GM23338 (cell line): ENCODE data around the gene CFAP410. TPM values are rescaled to one million over a fixed set of nuclear protein-coding genes. Genes with fewer than 3 reads are reported as not detected.

Experiments
- ATAC-seq: fragments of 200-7000 bp; cut with Tn5 transposase; 3 replicates; pipeline ENCODE4 v1.9.1; 2020
- DNase-seq: peaks from one replicate; pipeline ENCODE4 v3.0.0-alpha.2; 2015; ENCODE audit warnings: low spot score
- H2AFZ ChIP-seq: fragments of 200-600 bp; sonication (generic); 2 replicates; pipeline ENCODE4 v1.8.0; 2016; ENCODE audit warnings: antibody characterized with exemption, mild to moderate bottlenecking, moderate library complexity
- H3F3A ChIP-seq: fragments of 200-600 bp; sonication (generic); replicated peaks from 2 replicates; pipeline ENCODE4 v1.8.0; 2017; ENCODE audit warnings: antibody characterized with exemption, mixed run types, low read depth
- H3K27ac ChIP-seq: fragments of 200-600 bp; sonication (generic); 2 replicates; pipeline ENCODE4 v1.6.1; 2016; ENCODE audit warnings: low read depth
- H3K27me3 ChIP-seq: fragments of 200-600 bp; sonication (generic); 2 replicates; pipeline ENCODE4 v1.8.0; 2016; ENCODE audit warnings: mild to moderate bottlenecking, mixed run types, moderate library complexity; ENCODE audit not compliant: insufficient read depth
- H3K36me3 ChIP-seq: fragments of 200-600 bp; sonication (generic); 2 replicates; pipeline ENCODE4 v1.8.0; 2016; ENCODE audit warnings: mild to moderate bottlenecking; ENCODE audit not compliant: insufficient read depth
- H3K4me1 ChIP-seq: fragments of 200-600 bp; sonication (generic); 2 replicates; pipeline ENCODE4 v1.8.0; 2016; ENCODE audit warnings: mild to moderate bottlenecking, moderate library complexity; ENCODE audit not compliant: insufficient read depth
- H3K4me2 ChIP-seq: fragments of 200-600 bp; sonication (generic); 2 replicates; pipeline ENCODE4 v1.7.1; 2017; ENCODE audit warnings: mixed run types
- H3K4me3 ChIP-seq: fragments of 200-600 bp; sonication (generic); 2 replicates; pipeline ENCODE4 v1.6.1; 2016; ENCODE audit warnings: mixed run types
- H3K79me2 ChIP-seq: fragments of 200-600 bp; sonication (generic); replicated peaks from 2 replicates; pipeline ENCODE4 v1.8.0; 2017; ENCODE audit warnings: mild to moderate bottlenecking; ENCODE audit not compliant: insufficient read depth
- H3K9me2 ChIP-seq: fragments of 200-600 bp; sonication (generic); 2 replicates; pipeline ENCODE4 v1.8.0; 2017; ENCODE audit not compliant: insufficient read depth
- H4K20me1 ChIP-seq: fragments of 200-600 bp; sonication (generic); replicated peaks from 2 replicates; pipeline ENCODE4 v1.8.0; 2017; ENCODE audit warnings: mild to moderate bottlenecking; ENCODE audit not compliant: insufficient read depth
- H3K27ac Mint-ChIP-seq: 2 replicates; pipeline ENCODE4 v1.8.0; 2020; ENCODE audit warnings: inconsistent platforms, mild to moderate bottlenecking, moderate library complexity, mixed read lengths
- H3K27me3 Mint-ChIP-seq: 3 replicates; pipeline ENCODE4 v1.8.0; 2022; ENCODE audit warnings: low read depth, mild to moderate bottlenecking, moderate library complexity, mixed read lengths, inconsistent platforms; ENCODE audit not compliant: insufficient read depth, poor library complexity
- H3K36me3 Mint-ChIP-seq: 3 replicates; pipeline ENCODE4 v1.8.0; 2021; ENCODE audit warnings: low read depth, mild to moderate bottlenecking, inconsistent platforms, moderate library complexity, mixed read lengths
- H3K4me1 Mint-ChIP-seq: 3 replicates; pipeline ENCODE4 v1.8.0; 2020; ENCODE audit warnings: mild to moderate bottlenecking, inconsistent platforms, mixed read lengths
- H3K4me3 Mint-ChIP-seq: 3 replicates; pipeline ENCODE4 v1.8.0; 2021; ENCODE audit warnings: moderate library complexity, mild to moderate bottlenecking, inconsistent platforms, mixed read lengths
- H3K9me3 Mint-ChIP-seq: 3 replicates; pipeline ENCODE4 v1.8.0; 2020; ENCODE audit warnings: moderate library complexity, mild to moderate bottlenecking, inconsistent platforms, mixed read lengths
- CREB1 ChIP-seq: fragments of 250-450 bp; sonication (Bioruptor Pico); IDR thresholded peaks from 2 replicates; pipeline ENCODE4 v1.5.0; 2020; ENCODE audit warnings: low read depth, mild to moderate bottlenecking, moderate library complexity
- CTCF ChIP-seq, 2 experiments: fragments of 200-600 bp in 1 of 2; sonication (generic) in 1 of 2; conservative IDR thresholded peaks; 2 replicates each; pipeline versions ENCODE4 v1.5.1 to v1.6.1; 2016 to 2017; ENCODE audit warnings: antibody characterized with exemption in 2 of 2, low read depth in 2 of 2, mild to moderate bottlenecking in 2 of 2, moderate library complexity in 1 of 2
- EZH2 ChIP-seq: fragments of 200-600 bp; sonication (generic); IDR thresholded peaks from one replicate; pipeline ENCODE4 v1.8.0; 2017; ENCODE audit warnings: antibody characterized with exemption, mild to moderate bottlenecking, low read depth; ENCODE audit not compliant: unreplicated experiment
- EZH2phosphoT487 ChIP-seq: fragments of 200-600 bp; sonication (generic); IDR thresholded peaks from one replicate; pipeline ENCODE4 v1.8.1; 2018; ENCODE audit warnings: antibody characterized with exemption; ENCODE audit not compliant: unreplicated experiment
- NANOG ChIP-seq: IDR thresholded peaks from 2 replicates; pipeline ENCODE4 v1.6.1; 2016; ENCODE audit warnings: antibody characterized with exemption, borderline replicate concordance
- POLR2AphosphoS5 ChIP-seq: IDR thresholded peaks from 2 replicates; pipeline ENCODE4 v1.6.1; 2016; ENCODE audit warnings: antibody characterized with exemption, low read depth
- REST ChIP-seq: IDR thresholded peaks from one replicate; pipeline ENCODE4 v1.6.1; 2018; ENCODE audit warnings: antibody characterized with exemption; ENCODE audit not compliant: unreplicated experiment
- STAT1 ChIP-seq: IDR thresholded peaks from one replicate; pipeline ENCODE4 v1.6.1; 2016; ENCODE audit warnings: antibody characterized with exemption; ENCODE audit not compliant: unreplicated experiment
- ZNF114 ChIP-seq: fragments of 250-450 bp; sonication (Bioruptor Pico); IDR thresholded peaks from 2 replicates; pipeline ENCODE4 v1.5.0; 2020; ENCODE audit warnings: mild to moderate bottlenecking, moderate library complexity
- polyA plus RNA-seq: library from polyadenylated mRNA; unstranded; fragments of >200 nt; fragmentation: Nextera tagmentation; extraction: Ambion mirVana; gene quantifications from 2 replicates; pipeline ENCODE4 v1.2.1, GENCODE V29; 2016
- total RNA-seq: library from RNA; depleted of rRNA; stranded (reverse); fragments of >200 nt; shearing (Covaris generic); gene quantifications from 2 replicates; pipeline ENCODE4 v1.2.3, GENCODE V29; 2014
- TF ChIP-seq, protein P1 (sequence below): IDR thresholded peaks from 2 replicates; pipeline ENCODE4 v1.6.1; 2016; ENCODE audit warnings: antibody characterized with exemption

Gene CFAP410
- total and polyA plus RNA-seq, 2 experiments from 2014 or later, result 11.0 to 24.0 TPM

DNA sequence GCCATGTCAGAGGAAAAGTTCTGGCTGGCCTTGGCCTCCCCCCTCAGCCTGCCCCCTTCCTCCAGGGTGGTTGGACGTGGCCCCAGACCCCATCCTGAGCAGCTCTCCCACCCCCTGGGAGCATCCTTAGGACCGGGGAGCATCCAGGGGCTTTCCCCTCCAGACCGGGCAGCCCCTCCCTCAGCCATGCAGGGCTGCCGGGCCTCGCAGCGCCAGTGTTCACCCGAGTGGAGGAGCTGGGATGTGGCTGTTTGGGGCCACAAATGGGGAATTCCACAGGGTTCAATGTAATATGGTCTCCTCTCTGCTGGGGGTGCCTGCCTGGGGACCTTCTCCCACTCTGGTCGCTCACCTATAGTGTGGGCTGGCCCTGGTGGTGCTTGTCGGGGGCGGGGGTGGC is 43.5 kb downstream of the CFAP410 start (continued):
- TF ChIP-seq REST (no peak), EZH2 (no peak), CREB1 (CRISPR knock-in tag) (no peak)
- TF ChIP-seq, protein P1, sequence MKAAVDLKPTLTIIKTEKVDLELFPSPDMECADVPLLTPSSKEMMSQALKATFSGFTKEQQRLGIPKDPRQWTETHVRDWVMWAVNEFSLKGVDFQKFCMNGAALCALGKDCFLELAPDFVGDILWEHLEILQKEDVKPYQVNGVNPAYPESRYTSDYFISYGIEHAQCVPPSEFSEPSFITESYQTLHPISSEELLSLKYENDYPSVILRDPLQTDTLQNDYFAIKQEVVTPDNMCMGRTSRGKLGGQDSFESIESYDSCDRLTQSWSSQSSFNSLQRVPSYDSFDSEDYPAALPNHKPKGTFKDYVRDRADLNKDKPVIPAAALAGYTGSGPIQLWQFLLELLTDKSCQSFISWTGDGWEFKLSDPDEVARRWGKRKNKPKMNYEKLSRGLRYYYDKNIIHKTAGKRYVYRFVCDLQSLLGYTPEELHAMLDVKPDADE, result no peak

GRCh38 chr21:44295163-44295573 is 44.0 kb downstream of the CFAP410 start:
- no peak for DNase-seq
- Mint-ChIP-seq H3K27me3 (peaks cover 9% of the 10 kb centered on the region), H3K4me3 (no peak overlapping the region), H3K36me3 (no peaks in the 10 kb centered on the region), H3K9me3 (no peaks in the 10 kb centered on the region), H3K4me1 (0 out of 3 replicates have a peak, but pooled peaks cover 4% of the 10 kb centered on the region), H3K27ac (no peak overlapping the region)
- H3K9me2 ChIP-seq, result no peaks in the 10 kb centered on the region
- no peaks in the 10 kb centered on the region for H3K79me2 ChIP-seq
- no peak overlapping the region for H3K4me3 ChIP-seq
- H3F3A ChIP-seq, result no peaks in the 10 kb centered on the region
- no peaks in the 10 kb centered on the region for H4K20me1 ChIP-seq
- peaks cover 10% of the 10 kb centered on the region; the same call in 1 of the 2 replicates for H3K27me3 ChIP-seq
- H2AFZ ChIP-seq, result no peak overlapping the region
- H3K4me2 ChIP-seq, result no peak overlapping the region
- TF ChIP-seq EZH2phosphoT487, result no peak
- no peak for TF ChIP-seq POLR2AphosphoS5
- no peak for TF ChIP-seq CREB1 (CRISPR knock-in tag)
- H3K36me3 ChIP-seq, result no peaks in the 10 kb centered on the region
- no peak overlapping the region for H3K27ac ChIP-seq
- H3K4me1 ChIP-seq, result no peaks in the 10 kb centered on the region
- ATAC-seq, result no peak

DNA sequence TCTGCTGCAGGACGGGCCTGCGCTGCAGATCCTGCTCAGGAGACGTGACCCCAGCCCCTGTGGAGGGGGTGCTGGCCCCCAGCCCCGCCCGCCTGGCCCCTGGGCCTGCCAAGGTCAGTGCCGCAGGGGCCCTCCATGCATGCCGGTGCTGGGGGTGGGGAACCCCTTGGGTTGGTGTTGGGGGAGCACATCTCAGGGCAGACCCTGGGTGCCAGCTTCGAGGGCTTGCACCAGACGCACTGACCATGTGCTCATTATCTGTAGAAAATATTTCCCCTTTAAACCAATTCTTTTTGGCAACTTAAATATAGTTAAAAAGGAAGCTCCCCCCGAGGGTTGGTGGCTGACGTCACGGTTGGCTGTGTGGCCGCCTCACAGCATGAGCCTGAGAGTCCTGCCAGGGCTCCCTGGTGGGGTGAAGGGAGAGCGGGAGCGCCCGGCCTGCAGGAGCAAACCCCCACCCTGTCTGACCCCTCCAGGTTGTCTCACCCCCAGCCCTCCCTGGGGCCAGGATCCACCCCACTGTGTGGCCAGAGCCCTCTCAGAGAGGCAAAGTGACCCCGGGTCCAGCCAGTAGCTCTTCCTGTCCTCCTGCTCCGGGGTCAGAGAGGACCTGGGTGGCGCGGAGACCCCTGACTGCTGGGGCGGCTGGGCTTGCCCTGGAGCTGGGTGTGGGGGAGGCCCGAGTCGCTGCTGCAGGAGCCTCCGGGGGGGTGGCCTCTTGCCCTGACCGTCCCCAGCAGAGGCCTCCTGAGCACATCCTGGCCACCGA is 44.6 kb downstream of the CFAP410 start:
- Mint-ChIP-seq H3K27me3 (peaks cover 9% of the 10 kb centered on the region), H3K9me3 (no peaks in the 10 kb centered on the region), H3K27ac (no peak overlapping the region), H3K4me1 (0 out of 3 replicates have a peak, but pooled peaks cover 4% of the 10 kb centered on the region), H3K4me3 (no peak overlapping the region), H3K36me3 (no peaks in the 10 kb centered on the region)
- DNase-seq, result no peak
- H3K4me3 ChIP-seq, result no peak overlapping the region
- no peaks in the 10 kb centered on the region for H3K79me2 ChIP-seq
- ATAC-seq, result no peak
- H3K4me2 ChIP-seq, result no peak overlapping the region
- no peak overlapping the region for H3K27ac ChIP-seq
- no peaks in the 10 kb centered on the region for H3K36me3 ChIP-seq
- no peaks in the 10 kb centered on the region for H3K9me2 ChIP-seq
- no peaks in the 10 kb centered on the region for H3K4me1 ChIP-seq
- no peaks in the 10 kb centered on the region for H3F3A ChIP-seq
- H4K20me1 ChIP-seq, result no peaks in the 10 kb centered on the region
- peaks cover 10% of the 10 kb centered on the region; the same call in 1 of the 2 replicates for H3K27me3 ChIP-seq
- H2AFZ ChIP-seq, result no peak overlapping the region
- TF ChIP-seq ZNF114 (CRISPR knock-in tag), result no peak
- TF ChIP-seq CTCF (conservative IDR thresholded peaks at IDR 0.05; ENCODE audit: low read depth in 2 of 2), result no peak
- TF ChIP-seq STAT1, result no peak
- TF ChIP-seq, protein P1, result no peak
- TF ChIP-seq REST, result no peak
- no peak for TF ChIP-seq NANOG
